Stimulated activated naive CD8-positive, alpha-beta T cell treated with anti-CD3 and anti-CD28 coated beads, Interleukin-15, amount 100 ng/mL, for 72 hours (primary cell): Measurements from ENCODE around the gene ELAVL1.
"Not testable (repeated sequence)": the region's sequence is repeated elsewhere in the genome, so short reads cannot be mapped to it uniquely, and the experiment has no call there.

ENCODE experiments used
- ATAC-seq: fragments of 150-1000 bp; cut with Tn5 transposase; 2 replicates; pipeline ENCODE4 v1.10.0; 2021; ENCODE audit warnings: mild to moderate bottlenecking, moderate library complexity
- DNase-seq, 2 donors: peaks; one replicate each; pipeline ENCODE4 v3.0.0; 2021 to 2022
- H3K27ac Mint-ChIP-seq, 2 donors: one replicate each; pipeline ENCODE4 v1.8.0; 2022; ENCODE audit warnings: mild to moderate bottlenecking in 2 of 2, mixed read lengths in 2 of 2, moderate library complexity in 2 of 2
- H3K27me3 Mint-ChIP-seq: one replicate; pipeline ENCODE4 v1.8.0; 2022; ENCODE audit warnings: mixed read lengths
- H3K4me1 Mint-ChIP-seq: one replicate; pipeline ENCODE4 v1.8.0; 2022; ENCODE audit warnings: mild to moderate bottlenecking, mixed read lengths
- H3K4me3 Mint-ChIP-seq, 2 donors: one replicate each; pipeline ENCODE4 v1.8.0; 2022; ENCODE audit warnings: mild to moderate bottlenecking in 2 of 2, mixed read lengths in 2 of 2, moderate library complexity in 1 of 2
- H3K9me3 Mint-ChIP-seq, 2 donors: one replicate each; pipeline ENCODE4 v1.8.0; 2022; ENCODE audit warnings: mixed read lengths in 2 of 2

ELAVL1 gene

GRCh38 chr19:7920519-7921301, 84.7 kb downstream of the ELAVL1 start:
- Mint-ChIP-seq H3K4me1 (peaks cover 75% of the 10 kb centered on the region), H3K27me3 (peaks cover 41% of the 10 kb centered on the region), H3K9me3 (no peaks in the 10 kb centered on the region), H3K27ac (peak overlapping the region; percentile 64 to 89), H3K4me3 (peak overlapping the region; percentile 84 to 93)
- peak; percentile 47 for ATAC-seq
- DNase-seq = peak; percentile 95 to 96

DNA sequence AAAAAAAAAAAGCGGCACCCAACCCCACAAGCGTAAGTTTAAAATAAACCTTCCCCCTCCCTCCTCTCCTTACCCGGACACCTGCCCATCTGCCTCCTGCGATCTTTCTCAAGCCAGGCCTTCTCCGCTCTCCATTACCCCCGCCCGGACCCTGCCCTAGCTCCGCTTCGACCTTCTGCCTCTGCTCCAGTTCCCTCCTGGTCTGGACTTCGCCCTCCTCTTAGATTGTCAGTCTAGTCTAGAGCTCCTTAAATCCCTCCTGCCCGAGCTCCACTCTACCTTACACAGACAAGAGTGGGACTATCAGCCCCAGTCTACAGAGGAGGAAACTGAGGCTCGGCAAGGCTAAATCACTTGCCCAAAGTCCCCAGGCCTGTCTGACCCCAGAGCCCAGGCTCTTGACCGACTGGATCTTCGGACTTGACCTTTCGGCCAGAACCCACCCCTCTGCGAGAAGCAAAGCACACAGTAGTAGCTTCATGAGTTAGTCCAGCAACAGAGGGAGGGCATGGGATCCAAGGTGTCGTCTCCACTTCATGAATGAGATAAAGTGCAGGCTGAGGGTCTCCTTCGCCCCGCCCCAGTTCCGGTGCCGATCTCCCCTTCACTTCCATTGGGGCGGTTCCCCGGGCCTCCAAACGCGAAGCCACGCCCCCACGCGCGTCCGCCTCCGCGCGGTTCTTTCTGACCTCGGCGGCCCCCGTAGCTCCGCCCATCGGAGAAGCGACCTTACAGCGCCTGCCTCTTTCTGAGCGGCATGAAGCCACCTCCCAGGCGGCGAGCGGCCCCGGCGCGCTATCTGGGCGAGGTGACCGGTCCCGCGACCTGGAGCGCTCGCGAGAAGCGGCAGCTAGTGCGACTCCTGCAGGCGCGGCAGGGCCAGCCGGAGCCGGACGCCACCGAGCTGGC, 85.6 kb downstream of the ELAVL1 start, which contains the start of gene SNAPC2:
Gene SNAPC2 (plus strand): TSS at position 729 of the 909 bp plus-strand sequence. CDS start 29 bp downstream, at position 758.
- H3K9me3 Mint-ChIP-seq = no peaks in the 10 kb centered on the region
- H3K27me3 Mint-ChIP-seq = peaks cover 49% of the 10 kb centered on the region
- H3K27ac Mint-ChIP-seq = peak within 1 kb of the TSS; percentile 64 to 89
- ATAC-seq = peak; percentile 74
- peak within 1 kb of the TSS; percentile 84 to 93 for H3K4me3 Mint-ChIP-seq
- peaks cover 77% of the 10 kb centered on the region for H3K4me1 Mint-ChIP-seq
- peak; percentile 98 for DNase-seq

GRCh38 chr19:7918615-7919421, 86.6 kb downstream of the ELAVL1 start:
- ATAC-seq (no peak), DNase-seq (no peak)
- Mint-ChIP-seq H3K4me1 (peaks cover 67% of the 10 kb centered on the region), H3K9me3 (no peaks in the 10 kb centered on the region), H3K27me3 (peaks cover 53% of the 10 kb centered on the region), H3K27ac (no peak overlapping the region), H3K4me3 (peak overlapping the region; percentile 84 to 93)

DNA sequence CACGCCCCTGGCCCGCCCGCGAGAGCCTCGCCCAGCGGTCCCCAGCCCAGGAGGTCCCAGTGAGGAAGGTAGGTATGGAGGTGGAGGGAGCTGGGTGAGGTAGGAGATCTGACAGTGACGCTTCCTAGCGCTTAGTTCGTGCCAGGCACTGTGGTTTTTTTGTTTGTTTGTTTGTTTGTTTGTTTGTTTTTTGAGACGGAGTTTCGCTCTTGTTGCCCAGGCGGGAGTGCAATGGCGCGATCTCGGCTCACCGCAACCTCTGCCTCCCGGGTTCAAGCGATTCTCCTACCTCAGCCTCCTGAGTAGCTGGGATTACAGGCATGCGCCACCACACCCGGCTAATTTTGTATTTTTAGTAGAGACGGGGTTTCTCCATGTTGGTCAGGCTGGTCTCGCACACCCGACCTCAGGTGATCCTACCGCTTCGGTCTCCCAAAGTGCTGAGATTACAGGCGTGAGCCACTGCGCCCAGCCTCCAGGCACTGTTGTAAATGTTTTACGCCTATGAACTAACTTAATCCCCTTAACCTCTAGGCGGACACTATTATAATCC, 87.3 kb downstream of the ELAVL1 start:
- H3K9me3 Mint-ChIP-seq, ATAC-seq: not testable (repeated sequence)
- H3K27me3 Mint-ChIP-seq = peaks cover 53% of the 10 kb centered on the region

GRCh38 chr19:7917267-7918061, 88.0 kb downstream of the ELAVL1 start:
- Mint-ChIP-seq H3K27me3 (peaks cover 53% of the 10 kb centered on the region), H3K4me3 (peak overlapping the region; percentile 68 to 82), H3K9me3 (no peaks in the 10 kb centered on the region), H3K4me1 (peaks cover 64% of the 10 kb centered on the region), H3K27ac (peak overlapping the region; percentile 34 to 61)
- peak; percentile 73 for DNase-seq
- ATAC-seq = peak; percentile 61

More for the DNA sequence above, 87.3 kb downstream of the ELAVL1 start:
- Mint-ChIP-seq H3K4me3 (peak overlapping the region; percentile 68 to 82), H3K4me1 (peaks cover 64% of the 10 kb centered on the region), H3K27ac (peak overlapping the region in 1 of 2 donors; percentile 61)
- DNase-seq = not testable (repeated sequence)

GRCh38 chr19:7916955-7917266, 88.5 kb downstream of the ELAVL1 start:
- DNase-seq (no peak), ATAC-seq (no peak)
- Mint-ChIP-seq H3K4me3 (peak overlapping the region; percentile 68 to 77), H3K9me3 (no peaks in the 10 kb centered on the region), H3K27ac (peak overlapping the region; percentile 34 to 46), H3K4me1 (peaks cover 60% of the 10 kb centered on the region), H3K27me3 (peaks cover 53% of the 10 kb centered on the region)

DNA sequence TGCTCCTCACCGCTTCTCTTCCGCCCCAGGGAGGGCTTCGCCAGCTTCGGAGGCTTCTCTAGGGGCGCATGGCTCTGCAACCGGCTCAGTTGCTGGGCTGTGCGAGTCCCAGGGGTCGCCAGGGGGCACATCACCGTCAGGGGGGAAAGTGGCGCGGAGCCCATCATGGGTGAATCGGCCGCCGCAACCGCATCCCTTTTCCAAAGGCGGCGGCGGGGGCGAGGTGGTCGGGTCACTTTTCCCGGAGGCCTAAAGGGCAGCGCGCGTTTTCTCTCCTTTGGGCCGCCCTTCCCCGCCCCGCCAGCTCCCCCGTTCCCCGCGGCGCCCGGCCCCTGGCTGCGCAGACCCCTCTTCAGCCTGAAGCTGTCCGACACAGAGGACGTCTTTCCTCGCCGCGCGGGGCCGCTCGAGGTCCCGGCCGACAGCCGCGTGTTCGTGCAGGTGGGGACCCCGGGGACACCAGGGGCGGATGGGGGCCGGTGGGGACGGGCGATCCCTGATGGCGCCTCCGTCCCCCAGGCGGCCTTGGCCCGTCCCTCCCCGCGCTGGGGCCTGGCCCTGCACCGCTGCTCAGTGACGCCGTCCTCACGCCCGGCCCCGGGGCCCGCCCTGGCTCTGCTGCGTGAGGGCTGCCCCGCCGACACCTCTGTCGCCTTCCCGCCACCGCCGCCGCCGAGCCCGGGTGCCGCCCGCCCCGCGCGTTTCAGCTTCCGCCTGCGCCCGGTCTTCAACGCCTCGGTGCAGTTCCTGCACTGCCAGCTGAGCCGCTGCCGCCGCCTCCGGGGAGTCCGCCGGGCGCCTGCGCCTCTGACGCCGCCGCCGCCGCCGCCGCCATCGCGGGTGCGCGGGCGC, 89.1 kb downstream of the ELAVL1 start:
- peak; percentile 64 to 69 for DNase-seq
- peak overlapping the region in 1 of 2 donors; percentile 48 for H3K27ac Mint-ChIP-seq
- peak; percentile 34 for ATAC-seq
- H3K9me3 Mint-ChIP-seq = no peaks in the 10 kb centered on the region
- H3K4me1 Mint-ChIP-seq = peaks cover 55% of the 10 kb centered on the region
- H3K27me3 Mint-ChIP-seq = peaks cover 53% of the 10 kb centered on the region
- peak overlapping the region; percentile 68 to 77 for H3K4me3 Mint-ChIP-seq

DNA sequence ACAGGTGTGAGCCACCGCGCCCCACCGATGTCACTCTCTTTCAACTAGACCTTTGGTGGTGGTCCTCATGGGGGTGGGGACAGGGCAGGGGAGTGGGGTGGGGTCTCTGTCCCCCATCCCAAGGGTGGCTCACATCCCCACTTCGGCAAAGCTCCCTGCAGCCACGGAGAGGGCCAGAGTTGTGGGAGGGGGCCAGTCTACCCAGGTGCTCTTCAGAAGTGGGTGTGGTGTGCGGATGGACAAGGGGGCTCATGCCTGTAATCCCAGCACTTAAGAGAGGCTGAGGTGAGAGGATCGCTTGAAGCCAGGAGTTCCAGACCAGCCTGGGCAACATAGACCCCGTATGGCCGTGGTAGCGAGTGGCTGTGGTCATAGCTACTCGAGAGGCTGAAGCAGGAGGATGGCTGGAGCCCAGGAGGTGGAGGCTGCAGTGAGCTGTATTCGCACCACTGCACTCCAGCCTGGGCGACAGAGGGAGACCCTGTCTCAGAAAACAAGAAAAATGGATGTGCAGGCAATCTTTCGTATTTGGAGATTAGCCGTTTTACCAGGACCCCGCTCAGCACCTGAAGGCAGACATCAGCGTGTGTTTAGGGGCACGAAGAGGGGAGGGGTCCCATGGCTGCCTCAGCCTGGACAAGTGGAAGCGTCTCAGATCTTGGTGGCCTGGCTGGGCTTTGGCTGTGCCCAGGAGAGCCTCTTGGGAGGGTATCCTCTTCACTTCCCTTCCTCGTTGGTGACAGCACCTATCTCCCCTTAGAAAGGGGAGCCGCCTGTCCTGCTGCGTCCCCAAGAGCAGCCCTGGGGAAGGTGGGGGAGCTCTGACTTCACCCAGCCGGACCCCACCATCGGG, 90.0 kb downstream of the ELAVL1 start:
- Mint-ChIP-seq H3K4me3 (peak overlapping the region; percentile 68 to 77), H3K27ac (no peak overlapping the region), H3K4me1 (peaks cover 48% of the 10 kb centered on the region), H3K9me3 (no peaks in the 10 kb centered on the region), H3K27me3 (peaks cover 53% of the 10 kb centered on the region)
- DNase-seq = no peak
- ATAC-seq = no peak

GRCh38 chr19:7914598-7915045, 90.8 kb downstream of the ELAVL1 start, which contains the start of gene TGFBR3L:
TGFBR3L (plus strand) TSS chr19:7914830.
- Mint-ChIP-seq H3K4me3 (peak within 1 kb of the TSS; percentile 68 to 77), H3K4me1 (peaks cover 40% of the 10 kb centered on the region), H3K27ac (no peak within 1 kb of the TSS), H3K9me3 (no peaks in the 10 kb centered on the region), H3K27me3 (peaks cover 48% of the 10 kb centered on the region)
- ATAC-seq (no peak), DNase-seq (no peak)

DNA sequence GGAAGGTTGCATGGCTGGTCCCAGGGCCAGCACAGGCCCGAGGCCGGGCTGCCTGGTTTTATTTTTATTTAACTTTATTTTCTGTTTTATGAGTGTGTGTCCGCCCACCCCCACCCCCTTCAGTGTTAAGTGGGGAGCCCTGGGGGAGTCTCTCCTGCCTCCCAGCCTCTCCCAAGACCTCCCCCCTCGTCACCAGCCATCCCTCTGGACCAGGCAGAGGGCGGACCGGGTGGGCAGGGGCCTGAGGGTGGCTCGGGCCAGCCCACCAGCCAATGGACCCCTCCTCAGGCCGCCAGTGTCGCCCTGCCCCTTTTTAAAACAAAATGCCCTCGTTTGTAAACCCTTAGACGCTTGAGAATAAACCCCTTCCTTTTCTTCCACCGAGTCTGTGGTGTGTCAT, 91.3 kb downstream of the ELAVL1 start:
- Mint-ChIP-seq H3K27me3 (peaks cover 42% of the 10 kb centered on the region), H3K4me1 (peaks cover 35% of the 10 kb centered on the region), H3K9me3 (no peaks in the 10 kb centered on the region), H3K27ac (no peak overlapping the region), H3K4me3 (no peak overlapping the region)
- no peak for ATAC-seq
- DNase-seq = no peak

DNA sequence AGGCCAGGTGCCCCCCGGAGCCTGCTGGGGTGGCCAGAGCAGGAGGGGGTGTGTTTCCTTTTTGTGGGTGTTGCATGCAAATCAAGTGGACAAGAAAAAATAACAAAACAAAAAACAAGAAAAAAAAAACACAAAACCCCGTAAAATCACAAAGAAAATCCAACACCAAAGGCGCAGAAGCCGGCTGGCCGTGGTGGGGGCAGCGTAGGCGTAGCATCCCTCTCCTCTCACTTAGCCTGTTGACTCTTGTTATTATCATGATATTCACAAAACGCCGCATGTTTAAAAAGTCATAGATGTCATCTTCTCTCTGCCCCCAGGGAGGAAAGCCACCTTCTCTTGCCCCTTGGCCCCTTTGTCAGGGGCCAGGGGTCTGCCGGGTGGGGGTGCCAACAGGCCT, 91.8 kb downstream of the ELAVL1 start:
- Mint-ChIP-seq H3K4me3 (no peak overlapping the region), H3K4me1 (peaks cover 31% of the 10 kb centered on the region), H3K9me3 (no peaks in the 10 kb centered on the region), H3K27me3 (peaks cover 38% of the 10 kb centered on the region), H3K27ac (no peak overlapping the region)
- DNase-seq (no peak), ATAC-seq (no peak)

GRCh38 chr19:7912697-7913564, 92.5 kb downstream of the ELAVL1 start:
- H3K27ac Mint-ChIP-seq = no peak overlapping the region
- H3K27me3 Mint-ChIP-seq = peaks cover 31% of the 10 kb centered on the region
- DNase-seq (no peak), ATAC-seq (no peak)
- H3K9me3 Mint-ChIP-seq = no peaks in the 10 kb centered on the region
- H3K4me1 Mint-ChIP-seq = peaks cover 30% of the 10 kb centered on the region
- H3K4me3 Mint-ChIP-seq = no peak overlapping the region
